HL-60 (cell line): ENCODE measurements around the gene HLA-DMA.

ENCODE experiments used
- GABPA ChIP-seq: IDR thresholded peaks from 2 replicates; pipeline ENCODE4 v1.6.1; 2012; ENCODE audit warnings: low read depth
- POLR2AphosphoS5 ChIP-seq: IDR thresholded peaks from 2 replicates; pipeline ENCODE4 v1.6.1; 2012; ENCODE audit warnings: low read depth
- TF ChIP-seq, protein P1 (sequence below): IDR thresholded peaks from one replicate; pipeline ENCODE4 v1.5.1; 2011; ENCODE audit warnings: low read length, control low read depth, inconsistent platforms; ENCODE audit not compliant: insufficient read depth

DNA sequence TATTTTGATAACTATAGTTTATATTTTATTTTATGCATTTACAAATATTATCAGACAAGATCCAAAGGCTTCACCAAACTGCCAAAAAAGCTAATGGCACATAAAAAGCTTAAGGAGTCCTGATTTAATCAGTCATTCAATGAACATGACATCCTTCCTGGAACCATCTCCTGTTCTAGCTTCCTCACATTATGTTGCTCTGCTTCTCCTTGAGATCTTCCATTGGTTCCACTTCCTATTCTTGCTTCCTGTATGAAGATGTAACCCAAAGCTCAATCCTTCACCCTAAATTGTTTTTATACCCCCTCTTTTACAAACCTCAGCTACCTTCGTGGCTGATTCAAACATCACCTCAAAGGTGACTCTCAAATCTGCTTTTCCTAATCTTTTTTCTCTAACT is 11.0 kb upstream of the HLA-DMA start:
- TF ChIP-seq, protein P1, sequence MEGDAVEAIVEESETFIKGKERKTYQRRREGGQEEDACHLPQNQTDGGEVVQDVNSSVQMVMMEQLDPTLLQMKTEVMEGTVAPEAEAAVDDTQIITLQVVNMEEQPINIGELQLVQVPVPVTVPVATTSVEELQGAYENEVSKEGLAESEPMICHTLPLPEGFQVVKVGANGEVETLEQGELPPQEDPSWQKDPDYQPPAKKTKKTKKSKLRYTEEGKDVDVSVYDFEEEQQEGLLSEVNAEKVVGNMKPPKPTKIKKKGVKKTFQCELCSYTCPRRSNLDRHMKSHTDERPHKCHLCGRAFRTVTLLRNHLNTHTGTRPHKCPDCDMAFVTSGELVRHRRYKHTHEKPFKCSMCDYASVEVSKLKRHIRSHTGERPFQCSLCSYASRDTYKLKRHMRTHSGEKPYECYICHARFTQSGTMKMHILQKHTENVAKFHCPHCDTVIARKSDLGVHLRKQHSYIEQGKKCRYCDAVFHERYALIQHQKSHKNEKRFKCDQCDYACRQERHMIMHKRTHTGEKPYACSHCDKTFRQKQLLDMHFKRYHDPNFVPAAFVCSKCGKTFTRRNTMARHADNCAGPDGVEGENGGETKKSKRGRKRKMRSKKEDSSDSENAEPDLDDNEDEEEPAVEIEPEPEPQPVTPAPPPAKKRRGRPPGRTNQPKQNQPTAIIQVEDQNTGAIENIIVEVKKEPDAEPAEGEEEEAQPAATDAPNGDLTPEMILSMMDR: no peak
- TF ChIP-seq POLR2AphosphoS5: no peak
- TF ChIP-seq GABPA: no peak
